Left ventricle myocardium inferior (tissue), 1 donor: ENCODE results near the gene ARF4. TPM values are rescaled to one million over a fixed set of nuclear protein-coding genes. Genes with fewer than 3 reads are reported as not detected.
A peak's percentile ranks its signal among the peaks of the same experiment; 100 is the strongest.

Experiments used
- DNase-seq: peaks from one replicate; pipeline ENCODE4 v3.0.0-alpha.2; 2020
- H3K27ac ChIP-seq: fragments of 200-600 bp; replicated peaks from 2 replicates; pipeline ENCODE4 v1.8.0; 2021
- H3K27me3 ChIP-seq: fragments of 200-600 bp; 2 replicates; pipeline ENCODE4 v1.8.0; 2021; ENCODE audit warnings: low read depth
- H3K36me3 ChIP-seq: fragments of 200-600 bp; 2 replicates; pipeline ENCODE4 v1.8.0; 2021
- H3K4me1 ChIP-seq: fragments of 200-600 bp; 2 replicates; pipeline ENCODE4 v1.8.0; 2021
- H3K4me3 ChIP-seq: fragments of 200-600 bp; 2 replicates; pipeline ENCODE4 v1.8.0; 2021; ENCODE audit warnings: mild to moderate bottlenecking, moderate library complexity
- H3K9me3 ChIP-seq: fragments of 200-600 bp; replicated peaks from 2 replicates; pipeline ENCODE4 v1.8.0; 2021
- intact Hi-C: fragments of 100-400 bp; cut with micrococcal nuclease; formaldehyde crosslinking; loops from one replicate; pipeline ENCODE4 v1.11.0; 2022
- total RNA-seq: library from RNA; stranded (reverse); fragmentation: NEBNext Ultra II Directional; extraction: Animal tissue kit (Norgen Biotek cat#: 25700); gene quantifications from one replicate; pipeline ENCODE4 v1.2.1, GENCODE V29; 2021
- TF ChIP-seq, protein P1 (sequence below): fragments of 200-600 bp; IDR thresholded peaks from 2 replicates; pipeline ENCODE4 v1.8.0; 2021; ENCODE audit warnings: antibody characterized with exemption, mild to moderate bottlenecking, borderline replicate concordance
- donor health status: DM: no; HTN: yes; CAD: no; lungs with severe emphysema.

Gene ARF4
- total RNA-seq, 1 donor from 2014 or later = 69.8 TPM

DNA sequence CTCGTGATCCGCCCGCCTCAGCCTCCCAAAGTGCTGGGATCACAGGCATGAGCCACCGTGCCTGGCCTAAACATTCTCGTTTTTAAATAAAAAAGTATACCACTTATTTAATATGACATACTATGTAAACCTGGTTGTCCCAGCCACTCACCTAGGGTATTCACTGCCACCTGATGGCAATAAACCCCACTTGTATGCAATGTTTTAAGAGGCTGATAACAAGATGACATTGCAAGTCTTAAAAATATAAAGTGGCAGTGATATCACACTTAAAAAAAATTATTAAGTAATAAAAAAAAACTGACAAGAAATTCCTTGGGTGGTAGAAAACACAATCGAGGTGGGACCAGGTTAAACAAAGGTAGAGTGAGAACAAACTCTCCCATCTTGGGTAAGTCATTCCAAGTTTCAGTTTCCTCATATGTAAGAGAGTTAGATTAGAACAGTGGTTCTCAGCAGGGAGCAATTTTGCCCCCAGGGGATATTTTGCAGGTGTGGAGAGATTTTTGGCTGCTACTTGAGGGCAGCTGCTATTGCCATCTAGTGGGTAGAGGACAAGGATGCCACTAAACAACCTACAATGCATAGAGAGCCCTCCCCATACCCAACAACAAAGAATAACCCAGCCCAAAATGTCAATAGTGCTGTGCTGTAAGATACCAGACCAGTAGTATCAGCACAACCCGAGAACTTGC, 14.5 kb downstream of the ARF4 start:
- Histone ChIP-seq H3K9me3 (no peaks in the 10 kb centered on the region), H3K27me3 (no peaks in the 10 kb centered on the region), H3K4me3 (no peak overlapping the region), H3K4me1 (peaks cover 53% of the 10 kb centered on the region), H3K27ac (no peak overlapping the region), H3K36me3 (peaks cover 56% of the 10 kb centered on the region)
- no peak for DNase-seq
- TF ChIP-seq, protein P1, sequence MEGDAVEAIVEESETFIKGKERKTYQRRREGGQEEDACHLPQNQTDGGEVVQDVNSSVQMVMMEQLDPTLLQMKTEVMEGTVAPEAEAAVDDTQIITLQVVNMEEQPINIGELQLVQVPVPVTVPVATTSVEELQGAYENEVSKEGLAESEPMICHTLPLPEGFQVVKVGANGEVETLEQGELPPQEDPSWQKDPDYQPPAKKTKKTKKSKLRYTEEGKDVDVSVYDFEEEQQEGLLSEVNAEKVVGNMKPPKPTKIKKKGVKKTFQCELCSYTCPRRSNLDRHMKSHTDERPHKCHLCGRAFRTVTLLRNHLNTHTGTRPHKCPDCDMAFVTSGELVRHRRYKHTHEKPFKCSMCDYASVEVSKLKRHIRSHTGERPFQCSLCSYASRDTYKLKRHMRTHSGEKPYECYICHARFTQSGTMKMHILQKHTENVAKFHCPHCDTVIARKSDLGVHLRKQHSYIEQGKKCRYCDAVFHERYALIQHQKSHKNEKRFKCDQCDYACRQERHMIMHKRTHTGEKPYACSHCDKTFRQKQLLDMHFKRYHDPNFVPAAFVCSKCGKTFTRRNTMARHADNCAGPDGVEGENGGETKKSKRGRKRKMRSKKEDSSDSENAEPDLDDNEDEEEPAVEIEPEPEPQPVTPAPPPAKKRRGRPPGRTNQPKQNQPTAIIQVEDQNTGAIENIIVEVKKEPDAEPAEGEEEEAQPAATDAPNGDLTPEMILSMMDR = peak; percentile 25
- intact Hi-C loops = no loop called here

DNA sequence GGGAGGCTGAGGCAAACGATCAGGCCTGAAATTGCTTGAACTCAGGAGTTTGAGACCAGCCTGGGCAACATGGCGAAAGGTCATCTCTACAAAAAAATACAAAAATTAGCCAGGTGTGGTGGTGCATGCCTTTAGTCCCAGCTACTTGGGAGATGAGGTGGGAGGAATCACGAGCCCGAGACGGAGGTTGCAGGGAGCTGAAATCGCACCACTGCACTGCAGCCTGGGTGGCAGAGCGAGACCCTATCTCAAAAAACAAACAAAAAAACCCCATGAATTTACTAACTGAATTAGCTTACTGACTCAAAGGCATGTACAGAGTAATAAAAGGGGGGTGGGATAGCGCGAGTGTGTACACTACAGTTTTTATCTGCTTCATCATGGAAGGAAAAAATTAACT, 19.3 kb downstream of the ARF4 start:
- no peak for DNase-seq
- intact Hi-C loops = no loop called here
- peak overlapping the region; percentile 10 for H3K27ac ChIP-seq

DNA sequence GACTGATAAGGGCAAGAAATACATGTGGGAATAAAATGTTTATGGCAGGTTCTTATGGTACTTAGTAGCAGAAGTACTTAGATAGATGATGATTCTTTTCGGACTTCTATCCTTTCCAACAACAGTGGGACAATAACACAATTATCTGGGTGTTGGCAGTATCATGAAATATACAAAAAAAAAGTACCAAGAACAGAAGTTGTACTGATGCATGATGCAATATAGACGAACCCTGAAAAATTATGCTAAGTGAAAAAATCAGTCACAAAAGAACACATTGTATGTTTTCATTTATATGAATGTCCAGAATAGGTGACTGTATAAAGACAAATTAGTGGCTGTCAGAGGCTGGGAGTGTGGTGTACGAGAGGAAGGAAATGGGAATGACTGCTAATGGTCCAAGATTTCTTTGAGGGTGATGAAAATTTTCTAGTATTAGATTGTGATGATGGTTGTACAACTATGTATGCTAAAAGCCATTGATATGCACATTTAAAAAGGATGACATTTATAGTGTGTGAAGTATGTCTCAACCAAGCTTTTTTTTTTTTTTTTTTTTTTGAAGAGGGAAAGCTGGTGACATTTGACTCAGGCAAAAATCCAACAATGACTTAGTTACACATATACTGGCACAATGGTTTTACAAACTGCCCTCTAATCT, 21.0 kb downstream of the ARF4 start:
- TF ChIP-seq, protein P1 = no peak
- Histone ChIP-seq H3K9me3 (no peaks in the 10 kb centered on the region), H3K27me3 (no peaks in the 10 kb centered on the region), H3K27ac (peak overlapping the region; percentile 53), H3K4me3 (no peak overlapping the region), H3K4me1 (peaks cover 27% of the 10 kb centered on the region), H3K36me3 (peaks cover 90% of the 10 kb centered on the region)
- no peak for DNase-seq
- intact Hi-C loops = no loop called here

More for the DNA sequence above, 19.3 kb downstream of the ARF4 start:
- no peaks in the 10 kb centered on the region for H3K9me3 ChIP-seq
- no peaks in the 10 kb centered on the region for H3K27me3 ChIP-seq
- TF ChIP-seq, protein P1 = no peak
- H3K36me3 ChIP-seq = peaks cover 88% of the 10 kb centered on the region
- no peak overlapping the region for H3K4me3 ChIP-seq
- H3K4me1 ChIP-seq = peaks cover 29% of the 10 kb centered on the region

DNA sequence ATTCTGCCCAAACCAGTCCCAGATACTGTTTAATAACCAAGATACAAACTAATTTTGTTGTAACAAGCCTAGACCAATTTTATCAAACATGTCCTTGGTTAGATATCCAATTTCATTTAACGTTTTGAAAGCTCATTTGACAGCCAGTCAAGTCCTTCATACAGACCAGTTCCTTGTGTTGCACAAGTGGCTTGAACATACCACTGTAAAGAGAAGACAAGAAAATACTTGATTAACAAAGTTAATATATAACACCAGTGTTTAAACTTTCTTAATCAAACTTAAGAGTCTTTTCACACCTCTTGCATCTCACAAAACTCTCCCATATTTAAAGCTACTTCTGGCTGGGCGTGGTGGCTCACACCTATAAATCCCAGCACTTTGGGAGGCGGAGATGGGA, 25.0 kb downstream of the ARF4 start:
- H3K27me3 ChIP-seq = no peaks in the 10 kb centered on the region
- intact Hi-C loops = no loop called here
- no peak for DNase-seq
- H3K27ac ChIP-seq = no peak overlapping the region
- peaks cover 24% of the 10 kb centered on the region for H3K4me1 ChIP-seq
- H3K4me3 ChIP-seq = no peak overlapping the region
- H3K9me3 ChIP-seq = no peaks in the 10 kb centered on the region
- TF ChIP-seq, protein P1 = no peak
- H3K36me3 ChIP-seq = peaks cover 79% of the 10 kb centered on the region

DNA sequence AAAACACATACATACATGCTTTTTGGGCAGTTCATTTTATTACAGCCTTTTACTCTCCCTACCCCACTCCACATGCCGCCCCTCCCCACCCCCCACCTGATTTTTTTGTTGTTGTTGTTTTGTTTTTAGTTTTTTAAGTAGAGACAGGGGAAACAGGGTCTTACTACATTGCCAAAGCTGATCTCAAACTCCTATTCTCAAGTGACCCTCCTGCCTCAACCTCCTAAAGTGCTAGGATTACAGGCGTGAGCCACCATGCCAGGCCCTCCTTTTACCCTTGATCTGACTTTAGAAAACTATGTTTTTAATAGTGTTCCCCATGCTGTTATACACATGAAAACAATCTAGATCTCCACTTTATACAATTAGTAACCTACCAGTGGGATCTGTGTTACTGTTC, 26.3 kb downstream of the ARF4 start:
- TF ChIP-seq, protein P1 = no peak
- DNase-seq = no peak
- intact Hi-C loops = no loop called here
- Histone ChIP-seq H3K9me3 (no peaks in the 10 kb centered on the region), H3K36me3 (peaks cover 83% of the 10 kb centered on the region), H3K27me3 (no peaks in the 10 kb centered on the region), H3K27ac (no peak overlapping the region), H3K4me3 (no peak overlapping the region), H3K4me1 (peaks cover 17% of the 10 kb centered on the region)
